GM23338 (cell line): ENCODE results near the gene WSCD2. TPM values are rescaled to one million over a fixed set of nuclear protein-coding genes. Genes with fewer than 3 reads are reported as not detected.

Source experiments
- ATAC-seq: fragments of 200-7000 bp; cut with Tn5 transposase; 3 replicates; pipeline ENCODE4 v1.9.1; 2020
- DNase-seq: peaks from one replicate; pipeline ENCODE4 v3.0.0-alpha.2; 2015; ENCODE audit warnings: low spot score
- H2AFZ ChIP-seq: fragments of 200-600 bp; sonication (generic); 2 replicates; pipeline ENCODE4 v1.8.0; 2016; ENCODE audit warnings: antibody characterized with exemption, mild to moderate bottlenecking, moderate library complexity
- H3F3A ChIP-seq: fragments of 200-600 bp; sonication (generic); replicated peaks from 2 replicates; pipeline ENCODE4 v1.8.0; 2017; ENCODE audit warnings: antibody characterized with exemption, mixed run types, low read depth
- H3K27ac ChIP-seq: fragments of 200-600 bp; sonication (generic); 2 replicates; pipeline ENCODE4 v1.6.1; 2016; ENCODE audit warnings: low read depth
- H3K27me3 ChIP-seq: fragments of 200-600 bp; sonication (generic); 2 replicates; pipeline ENCODE4 v1.8.0; 2016; ENCODE audit warnings: mild to moderate bottlenecking, mixed run types, moderate library complexity; ENCODE audit not compliant: insufficient read depth
- H3K36me3 ChIP-seq: fragments of 200-600 bp; sonication (generic); 2 replicates; pipeline ENCODE4 v1.8.0; 2016; ENCODE audit warnings: mild to moderate bottlenecking; ENCODE audit not compliant: insufficient read depth
- H3K4me1 ChIP-seq: fragments of 200-600 bp; sonication (generic); 2 replicates; pipeline ENCODE4 v1.8.0; 2016; ENCODE audit warnings: mild to moderate bottlenecking, moderate library complexity; ENCODE audit not compliant: insufficient read depth
- H3K4me2 ChIP-seq: fragments of 200-600 bp; sonication (generic); 2 replicates; pipeline ENCODE4 v1.7.1; 2017; ENCODE audit warnings: mixed run types
- H3K4me3 ChIP-seq: fragments of 200-600 bp; sonication (generic); 2 replicates; pipeline ENCODE4 v1.6.1; 2016; ENCODE audit warnings: mixed run types
- H3K79me2 ChIP-seq: fragments of 200-600 bp; sonication (generic); replicated peaks from 2 replicates; pipeline ENCODE4 v1.8.0; 2017; ENCODE audit warnings: mild to moderate bottlenecking; ENCODE audit not compliant: insufficient read depth
- H3K9me2 ChIP-seq: fragments of 200-600 bp; sonication (generic); 2 replicates; pipeline ENCODE4 v1.8.0; 2017; ENCODE audit not compliant: insufficient read depth
- H4K20me1 ChIP-seq: fragments of 200-600 bp; sonication (generic); replicated peaks from 2 replicates; pipeline ENCODE4 v1.8.0; 2017; ENCODE audit warnings: mild to moderate bottlenecking; ENCODE audit not compliant: insufficient read depth
- H3K27ac Mint-ChIP-seq: 2 replicates; pipeline ENCODE4 v1.8.0; 2020; ENCODE audit warnings: inconsistent platforms, mild to moderate bottlenecking, moderate library complexity, mixed read lengths
- H3K27me3 Mint-ChIP-seq: 3 replicates; pipeline ENCODE4 v1.8.0; 2022; ENCODE audit warnings: low read depth, mild to moderate bottlenecking, moderate library complexity, mixed read lengths, inconsistent platforms; ENCODE audit not compliant: insufficient read depth, poor library complexity
- H3K36me3 Mint-ChIP-seq: 3 replicates; pipeline ENCODE4 v1.8.0; 2021; ENCODE audit warnings: low read depth, mild to moderate bottlenecking, inconsistent platforms, moderate library complexity, mixed read lengths
- H3K4me1 Mint-ChIP-seq: 3 replicates; pipeline ENCODE4 v1.8.0; 2020; ENCODE audit warnings: mild to moderate bottlenecking, inconsistent platforms, mixed read lengths
- H3K4me3 Mint-ChIP-seq: 3 replicates; pipeline ENCODE4 v1.8.0; 2021; ENCODE audit warnings: moderate library complexity, mild to moderate bottlenecking, inconsistent platforms, mixed read lengths
- H3K9me3 Mint-ChIP-seq: 3 replicates; pipeline ENCODE4 v1.8.0; 2020; ENCODE audit warnings: moderate library complexity, mild to moderate bottlenecking, inconsistent platforms, mixed read lengths
- CREB1 ChIP-seq: fragments of 250-450 bp; sonication (Bioruptor Pico); IDR thresholded peaks from 2 replicates; pipeline ENCODE4 v1.5.0; 2020; ENCODE audit warnings: low read depth, mild to moderate bottlenecking, moderate library complexity
- CTCF ChIP-seq, 2 experiments: fragments of 200-600 bp in 1 of 2; sonication (generic) in 1 of 2; conservative IDR thresholded peaks; 2 replicates each; pipeline versions ENCODE4 v1.5.1 to v1.6.1; 2016 to 2017; ENCODE audit warnings: antibody characterized with exemption in 2 of 2, low read depth in 2 of 2, mild to moderate bottlenecking in 2 of 2, moderate library complexity in 1 of 2
- ETS1 ChIP-seq: IDR thresholded peaks from 2 replicates; pipeline ENCODE4 v1.6.1; 2016; ENCODE audit warnings: antibody characterized with exemption
- EZH2 ChIP-seq: fragments of 200-600 bp; sonication (generic); IDR thresholded peaks from one replicate; pipeline ENCODE4 v1.8.0; 2017; ENCODE audit warnings: antibody characterized with exemption, mild to moderate bottlenecking, low read depth; ENCODE audit not compliant: unreplicated experiment
- EZH2phosphoT487 ChIP-seq: fragments of 200-600 bp; sonication (generic); IDR thresholded peaks from one replicate; pipeline ENCODE4 v1.8.1; 2018; ENCODE audit warnings: antibody characterized with exemption; ENCODE audit not compliant: unreplicated experiment
- JUNB ChIP-seq: IDR thresholded peaks from one replicate; pipeline ENCODE4 v1.6.1; 2016; ENCODE audit warnings: antibody characterized with exemption; ENCODE audit not compliant: unreplicated experiment
- NANOG ChIP-seq: IDR thresholded peaks from 2 replicates; pipeline ENCODE4 v1.6.1; 2016; ENCODE audit warnings: antibody characterized with exemption, borderline replicate concordance
- POLR2AphosphoS5 ChIP-seq: IDR thresholded peaks from 2 replicates; pipeline ENCODE4 v1.6.1; 2016; ENCODE audit warnings: antibody characterized with exemption, low read depth
- REST ChIP-seq: IDR thresholded peaks from one replicate; pipeline ENCODE4 v1.6.1; 2018; ENCODE audit warnings: antibody characterized with exemption; ENCODE audit not compliant: unreplicated experiment
- STAT1 ChIP-seq: IDR thresholded peaks from one replicate; pipeline ENCODE4 v1.6.1; 2016; ENCODE audit warnings: antibody characterized with exemption; ENCODE audit not compliant: unreplicated experiment
- ZNF114 ChIP-seq: fragments of 250-450 bp; sonication (Bioruptor Pico); IDR thresholded peaks from 2 replicates; pipeline ENCODE4 v1.5.0; 2020; ENCODE audit warnings: mild to moderate bottlenecking, moderate library complexity
- ZNF331 ChIP-seq: fragments of 250-450 bp; sonication (Bioruptor Pico); IDR thresholded peaks from 2 replicates; pipeline ENCODE4 v1.5.0; 2020; ENCODE audit warnings: low read depth, mild to moderate bottlenecking, moderate library complexity
- ZNF462 ChIP-seq: fragments of 250-450 bp; sonication (Bioruptor Pico); IDR thresholded peaks from 2 replicates; pipeline ENCODE4 v1.5.0; 2020; ENCODE audit warnings: mild to moderate bottlenecking, moderate library complexity
- polyA plus RNA-seq: library from polyadenylated mRNA; unstranded; fragments of >200 nt; fragmentation: Nextera tagmentation; extraction: Ambion mirVana; gene quantifications from 2 replicates; pipeline ENCODE4 v1.2.1, GENCODE V29; 2016
- total RNA-seq: library from RNA; depleted of rRNA; stranded (reverse); fragments of >200 nt; shearing (Covaris generic); gene quantifications from 2 replicates; pipeline ENCODE4 v1.2.3, GENCODE V29; 2014

Gene WSCD2
- total and polyA plus RNA-seq, 2 experiments from 2014 or later: 0.66 to 3.1 TPM

GRCh38 chr12:108295641-108296040, 166.6 kb downstream of the WSCD2 start:
- no peaks in the 10 kb centered on the region for H3K27me3 ChIP-seq
- peaks cover 4% of the 10 kb centered on the region; the same call in 1 of the 2 replicates for H3K4me1 ChIP-seq
- Mint-ChIP-seq H3K4me1 (peaks cover 3% of the 10 kb centered on the region; the same call in 1 of the 3 replicates), H3K27me3 (peaks cover 6% of the 10 kb centered on the region), H3K9me3 (peaks cover 5% of the 10 kb centered on the region; the same call in 2 of the 3 replicates), H3K27ac (no peak overlapping the region), H3K36me3 (peaks cover 5% of the 10 kb centered on the region; the same call in 2 of the 3 replicates), H3K4me3 (no peak overlapping the region)
- H3K36me3 ChIP-seq: no peaks in the 10 kb centered on the region
- H3K4me3 ChIP-seq: no peak overlapping the region
- no peaks in the 10 kb centered on the region for H3F3A ChIP-seq
- no peaks in the 10 kb centered on the region for H3K9me2 ChIP-seq
- no peak for ATAC-seq
- no peaks in the 10 kb centered on the region for H4K20me1 ChIP-seq
- no peak for TF ChIP-seq STAT1
- TF ChIP-seq ZNF462: no peak
- TF ChIP-seq NANOG: no peak
- TF ChIP-seq CTCF (conservative IDR thresholded peaks at IDR 0.05; ENCODE audit: low read depth in 2 of 2): no peak
- no peak for TF ChIP-seq EZH2phosphoT487
- TF ChIP-seq POLR2AphosphoS5: no peak
- no peak for TF ChIP-seq ETS1
- TF ChIP-seq CREB1 (CRISPR knock-in tag): no peak
- TF ChIP-seq ZNF114 (CRISPR knock-in tag): no peak
- TF ChIP-seq JUNB: no peak
- TF ChIP-seq REST: no peak
- TF ChIP-seq EZH2: no peak
- no peak for TF ChIP-seq ZNF331 (CRISPR knock-in tag)
- H3K4me2 ChIP-seq: no peak overlapping the region
- H3K79me2 ChIP-seq: no peaks in the 10 kb centered on the region
- H2AFZ ChIP-seq: no peak overlapping the region
- DNase-seq: no peak
- no peak overlapping the region for H3K27ac ChIP-seq
